Gastrocnemius medialis (tissue), 4 donors: Measurements from ENCODE around the gene CD72.
"Not testable (repeated sequence)": the region's sequence is repeated elsewhere in the genome, so short reads cannot be mapped to it uniquely, and the experiment has no call there.

Source experiments
- CTCF ChIP-seq, 5 experiments: fragments of 450-650 bp in 3 of 5; fragments of 200-600 bp in 2 of 5; sonication (generic) in 2 of 5; IDR thresholded peaks in 4 of 5; conservative IDR thresholded peaks in 1 of 5; 1 replicate in 4 of 5; 2 replicates in 1 of 5; pipeline ENCODE4 v1.5.1; 2016 to 2019; ENCODE audit warnings: antibody characterized with exemption in 5 of 5, mild to moderate bottlenecking in 3 of 5, moderate library complexity in 3 of 5
- POLR2A ChIP-seq, 2 donors: fragments of 450-650 bp; IDR thresholded peaks; one replicate each; pipeline ENCODE4 v1.6.1; 2017; ENCODE audit warnings: antibody characterized with exemption in 2 of 2, mild to moderate bottlenecking in 2 of 2, moderate library complexity in 2 of 2

GRCh38 chr9:35583521-35583920 is 34.7 kb downstream of the CD72 start:
- not testable (repeated sequence) for TF ChIP-seq CTCF (IDR thresholded peaks at IDR 0.05 in 4 of 5, conservative IDR thresholded peaks at IDR 0.05 in 1 of 5); POLR2A (IDR thresholded peaks at IDR 0.05)
